Left lung (tissue), 10 donors: ENCODE results near the gene PRKCG. TPM values are rescaled to one million over a fixed set of nuclear protein-coding genes. Genes with fewer than 3 reads are reported as not detected.
"Not testable (repeated sequence)": the region's sequence is repeated elsewhere in the genome, so short reads cannot be mapped to it uniquely, and the experiment has no call there.

Experiments used
- ATAC-seq: fragments of 200-7000 bp; cut with Tn5 transposase; one replicate; pipeline ENCODE4 v1.9.1; 2020; ENCODE audit warnings: moderate library complexity
- DNase-seq, 4 donors: peaks; one replicate each; pipeline ENCODE4 v3.0.0-alpha.2; 2013 to 2020
- H3K27ac ChIP-seq, 2 donors: fragments of 200-600 bp; sonication (generic) in 1 of 2; one replicate each; pipeline versions ENCODE4 v1.5.0 to v1.8.0; 2020 to 2021
- H3K27me3 ChIP-seq, 2 donors: fragments of 200-600 bp; sonication (generic) in 1 of 2; one replicate each; pipeline versions ENCODE4 v1.5.0 to v1.8.0; 2020 to 2021
- H3K36me3 ChIP-seq, 2 donors: fragments of 200-600 bp; sonication (generic) in 1 of 2; one replicate each; pipeline versions ENCODE4 v1.5.0 to v1.8.0; 2020 to 2021
- H3K4me1 ChIP-seq, 2 donors: fragments of 200-600 bp; one replicate each; pipeline ENCODE4 v1.8.0; 2021
- H3K4me3 ChIP-seq, 2 donors: fragments of 200-600 bp; sonication (generic) in 1 of 2; one replicate each; pipeline versions ENCODE4 v1.5.0 to v1.8.0; 2020 to 2021; ENCODE audit warnings: mild to moderate bottlenecking in 1 of 2
- H3K9me3 ChIP-seq, 2 donors: fragments of 200-600 bp; sonication (generic) in 1 of 2; one replicate each; pipeline versions ENCODE4 v1.5.0 to v1.8.0; 2020 to 2021
- intact Hi-C, 2 donors: fragments of 100-400 bp; cut with DNase I; formaldehyde crosslinking; loops; one replicate each; pipeline versions ENCODE4 v1.11.2 to v1.14.2; 2022
- polyA plus RNA-seq, 6 donors: library from polyadenylated mRNA; unstranded; fragments of 120-200 nt; gene quantifications; one replicate each; pipeline ENCODE4 v1.2.1, GENCODE V29; 2013; ENCODE audit not compliant: insufficient read length in 6 of 6
- total RNA-seq, 2 donors: library from RNA; stranded (reverse); fragmentation: NEBNext Ultra II Directional; extraction: Animal tissue kit (Norgen Biotek cat#: 25700); gene quantifications; one replicate each; pipeline ENCODE4 v1.2.1, GENCODE V29; 2021
- TF ChIP-seq, protein P1 (sequence below), 2 donors: fragments of 200-600 bp; sonication (generic) in 1 of 2; IDR thresholded peaks; one replicate each; pipeline versions ENCODE4 v1.5.0 to v1.8.0; 2021; ENCODE audit warnings: antibody characterized with exemption in 2 of 2
- donor health status: DM: no; HTN: yes; CAD: no.
- donor health status: DM: no; HTN: no; CAD: no.

Gene PRKCG
- total and polyA plus RNA-seq, 8 donors, result 0.10 to 0.78 (median 0.18) TPM; not detected in 3

- TF ChIP-seq, protein P1, sequence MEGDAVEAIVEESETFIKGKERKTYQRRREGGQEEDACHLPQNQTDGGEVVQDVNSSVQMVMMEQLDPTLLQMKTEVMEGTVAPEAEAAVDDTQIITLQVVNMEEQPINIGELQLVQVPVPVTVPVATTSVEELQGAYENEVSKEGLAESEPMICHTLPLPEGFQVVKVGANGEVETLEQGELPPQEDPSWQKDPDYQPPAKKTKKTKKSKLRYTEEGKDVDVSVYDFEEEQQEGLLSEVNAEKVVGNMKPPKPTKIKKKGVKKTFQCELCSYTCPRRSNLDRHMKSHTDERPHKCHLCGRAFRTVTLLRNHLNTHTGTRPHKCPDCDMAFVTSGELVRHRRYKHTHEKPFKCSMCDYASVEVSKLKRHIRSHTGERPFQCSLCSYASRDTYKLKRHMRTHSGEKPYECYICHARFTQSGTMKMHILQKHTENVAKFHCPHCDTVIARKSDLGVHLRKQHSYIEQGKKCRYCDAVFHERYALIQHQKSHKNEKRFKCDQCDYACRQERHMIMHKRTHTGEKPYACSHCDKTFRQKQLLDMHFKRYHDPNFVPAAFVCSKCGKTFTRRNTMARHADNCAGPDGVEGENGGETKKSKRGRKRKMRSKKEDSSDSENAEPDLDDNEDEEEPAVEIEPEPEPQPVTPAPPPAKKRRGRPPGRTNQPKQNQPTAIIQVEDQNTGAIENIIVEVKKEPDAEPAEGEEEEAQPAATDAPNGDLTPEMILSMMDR (IDR thresholded peaks at IDR 0.05), result no peak
- intact Hi-C loops, result no loop called here
Measured at GRCh38 chr19:53944416-53944815, 62.4 kb downstream of the PRKCG start.

DNA sequence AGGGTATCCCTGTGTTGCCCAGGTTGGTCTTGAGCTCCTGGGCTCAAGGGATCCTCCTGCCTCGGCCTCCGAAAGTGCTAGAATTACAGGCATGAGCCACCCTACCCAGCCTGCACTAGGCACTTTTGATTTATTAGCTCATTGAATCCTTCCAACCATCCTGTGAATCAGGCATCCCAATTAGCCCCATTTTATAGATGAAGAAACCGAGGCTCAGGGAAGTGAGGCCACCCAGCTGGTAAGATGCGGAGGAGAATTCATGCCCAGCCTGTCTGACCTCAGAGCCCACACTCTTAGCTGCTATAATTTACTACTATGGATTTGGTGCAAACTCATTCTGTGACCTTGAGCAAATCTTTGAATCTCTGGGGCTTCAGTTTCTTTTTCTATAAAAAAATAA, 62.9 kb downstream of the PRKCG start:
- peaks cover 29 to 94% of the 10 kb centered on the region in 2 donors for H3K27me3 ChIP-seq
- TF ChIP-seq, protein P1 (IDR thresholded peaks at IDR 0.05), result no peak

More at GRCh38 chr19:53944416-53944815, 62.4 kb downstream of the PRKCG start:
- no peaks in the 10 kb centered on the region for H3K4me1 ChIP-seq
- no peak for ATAC-seq
- peaks cover 29 to 94% of the 10 kb centered on the region in 2 donors for H3K27me3 ChIP-seq
- no peaks in the 10 kb centered on the region for H3K36me3 ChIP-seq
- no peaks in the 10 kb centered on the region for H3K9me3 ChIP-seq
- no peak for DNase-seq
- H3K4me3 ChIP-seq, result no peak overlapping the region
- no peak overlapping the region for H3K27ac ChIP-seq

DNA sequence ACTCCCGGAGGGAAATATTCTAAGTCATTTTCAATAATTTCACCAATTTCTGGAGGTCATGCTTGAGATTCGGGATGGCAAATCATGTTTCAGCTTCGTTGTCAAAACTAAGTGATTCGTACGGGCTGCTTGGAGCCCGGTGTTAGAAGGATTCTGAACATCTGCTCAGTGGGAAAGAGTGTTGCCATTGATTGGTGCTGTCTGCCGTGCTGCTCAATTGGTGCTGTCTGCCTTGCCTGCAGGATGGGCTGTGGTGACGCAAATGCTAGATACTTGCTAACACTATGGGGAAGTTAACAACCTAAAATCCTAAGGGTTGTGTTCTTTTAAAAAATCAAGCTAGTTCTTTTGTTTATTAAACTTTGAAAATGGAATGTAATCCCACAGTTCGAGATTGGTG, 63.4 kb downstream of the PRKCG start:
- H3K4me3 ChIP-seq, result no peak overlapping the region
- H3K4me1 ChIP-seq, result no peaks in the 10 kb centered on the region
- intact Hi-C loops, result no loop called here
- peaks cover 29 to 92% of the 10 kb centered on the region in 2 donors for H3K27me3 ChIP-seq
- H3K36me3 ChIP-seq, result no peaks in the 10 kb centered on the region
- TF ChIP-seq, protein P1 (IDR thresholded peaks at IDR 0.05), result no peak
- H3K9me3 ChIP-seq, result no peaks in the 10 kb centered on the region
- no peak for ATAC-seq
- DNase-seq, result peak in 1 of 4 donors; percentile 15
- H3K27ac ChIP-seq, result no peak overlapping the region

More for the DNA sequence above, 62.9 kb downstream of the PRKCG start:
- no peaks in the 10 kb centered on the region for H3K36me3 ChIP-seq
- ATAC-seq, result no peak
- no peak overlapping the region for H3K4me3 ChIP-seq
- intact Hi-C loops, result no loop called here
- H3K4me1 ChIP-seq, result no peaks in the 10 kb centered on the region
- no peak for DNase-seq
- H3K9me3 ChIP-seq, result no peaks in the 10 kb centered on the region
- no peak overlapping the region for H3K27ac ChIP-seq

DNA sequence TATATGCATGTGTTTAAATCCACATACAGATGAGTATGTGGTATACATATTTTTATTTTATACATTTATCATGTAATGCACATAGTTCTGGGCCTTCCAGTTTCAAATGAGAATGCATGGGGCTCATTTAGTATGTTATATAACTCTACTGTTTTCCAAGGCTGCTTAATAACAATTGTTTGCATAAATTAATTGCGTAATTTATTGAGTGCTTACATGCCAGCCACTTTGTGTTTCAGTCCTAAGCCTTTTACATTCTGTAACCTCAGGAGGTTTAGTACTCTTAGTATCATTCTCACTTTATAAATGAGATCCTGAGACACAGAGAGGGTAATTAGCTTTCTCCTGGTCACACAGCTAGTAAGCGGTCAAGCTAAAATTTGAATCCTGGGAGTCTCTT, 64.0 kb downstream of the PRKCG start:
- Histone ChIP-seq H3K4me3 (no peak overlapping the region), H3K27ac (no peak overlapping the region), H3K36me3 (no peaks in the 10 kb centered on the region), H3K4me1 (no peaks in the 10 kb centered on the region), H3K27me3 (peaks cover 29 to 92% of the 10 kb centered on the region in 2 donors), H3K9me3 (no peaks in the 10 kb centered on the region)
- ATAC-seq (no peak), DNase-seq (no peak)
- TF ChIP-seq, protein P1 (IDR thresholded peaks at IDR 0.05), result no peak
- intact Hi-C loops, result no loop called here

DNA sequence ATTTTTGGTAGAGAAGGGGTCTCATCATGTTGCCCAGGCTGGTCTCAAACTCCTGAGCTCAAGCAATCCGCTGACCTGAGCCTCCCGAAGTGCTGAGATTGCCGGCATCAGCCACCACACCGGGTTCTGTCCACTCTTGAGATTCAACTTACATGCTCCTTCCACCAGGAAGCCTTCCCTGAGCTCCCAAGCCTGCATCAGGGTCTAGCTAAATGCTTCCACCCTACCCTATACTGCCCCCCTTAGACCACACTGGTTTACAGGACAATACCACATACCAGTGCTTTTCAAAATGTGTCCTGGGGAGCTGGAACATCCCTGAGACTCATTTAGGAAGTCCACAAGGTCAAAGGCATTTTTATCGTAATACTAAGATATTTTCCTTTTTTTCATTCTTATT, 65.6 kb downstream of the PRKCG start:
- intact Hi-C loops, result no loop called here
- ATAC-seq, result no peak
- Histone ChIP-seq H3K27ac (no peak overlapping the region), H3K27me3 (peaks cover 15 to 91% of the 10 kb centered on the region in 2 donors), H3K36me3 (no peaks in the 10 kb centered on the region), H3K9me3 (no peaks in the 10 kb centered on the region), H3K4me1 (no peaks in the 10 kb centered on the region), H3K4me3 (no peak overlapping the region)
- TF ChIP-seq, protein P1 (IDR thresholded peaks at IDR 0.05), result no peak
- peak in 1 of 4 donors; percentile 9 for DNase-seq

DNA sequence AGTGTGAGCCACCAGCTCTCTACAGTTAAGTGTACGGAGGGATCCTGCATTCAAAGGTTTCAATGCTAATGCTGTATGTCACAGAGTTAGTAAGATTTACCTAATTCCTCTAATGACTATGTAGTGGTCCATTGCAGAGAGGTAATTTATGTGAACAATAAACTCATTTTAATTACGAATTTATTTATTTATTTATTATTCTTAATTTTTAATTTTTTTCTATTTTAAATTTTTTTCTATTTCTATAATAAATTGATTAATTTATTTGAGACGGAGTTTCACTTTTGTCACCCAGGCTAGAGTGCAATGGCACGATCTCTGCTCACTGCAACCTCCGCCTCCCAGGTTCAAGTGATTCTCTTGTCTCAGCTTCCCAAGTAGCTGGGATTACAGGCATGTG, 66.6 kb downstream of the PRKCG start:
- H3K36me3 ChIP-seq, H3K27ac ChIP-seq, intact Hi-C loops, H3K4me1 ChIP-seq, H3K9me3 ChIP-seq, DNase-seq, ATAC-seq, H3K4me3 ChIP-seq: not testable (repeated sequence)
- H3K27me3 ChIP-seq, result peaks cover 9 to 91% of the 10 kb centered on the region in 2 donors
